ENCODE results near the gene HHIPL1. TPM values are rescaled to one million over a fixed set of nuclear protein-coding genes. Genes with fewer than 3 reads are reported as not detected.
"Not testable (repeated sequence)": the region's sequence is repeated elsewhere in the genome, so short reads cannot be mapped to it uniquely, and the experiment has no call there.

The HHIPL1 gene
- total RNA-seq, 1 donor from 2014 or later, result 11.9 TPM

DNA sequence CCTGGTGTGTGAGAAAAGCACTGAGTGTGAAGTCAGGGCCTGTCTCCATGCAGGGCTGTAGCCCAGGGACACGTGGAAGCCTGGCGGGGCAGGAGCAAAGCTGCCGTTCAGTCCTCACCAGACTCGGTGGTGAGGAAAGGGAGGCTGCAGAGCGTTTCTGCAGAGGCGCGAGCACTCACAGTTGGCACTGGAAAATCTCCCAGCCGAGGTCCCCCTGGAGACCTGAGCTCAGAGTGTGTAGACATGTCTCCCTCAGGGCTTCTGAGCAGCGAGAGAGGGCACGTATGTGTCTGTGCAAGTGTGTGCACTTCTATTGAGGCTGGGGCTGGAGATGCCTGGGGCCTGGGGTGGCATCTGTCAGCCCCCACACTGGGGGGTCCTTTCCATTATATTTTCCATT is 11.0 kb upstream of the HHIPL1 start:
- intact Hi-C loops (cut with DNase I), result no loop called here
- H3K4me3 ChIP-seq, result no peak overlapping the region
- H3K27me3 ChIP-seq, result no peaks in the 10 kb centered on the region
- H3K9me3 ChIP-seq, result no peaks in the 10 kb centered on the region
- no peaks in the 10 kb centered on the region for H3K4me1 ChIP-seq
- H3K36me3 ChIP-seq, result no peaks in the 10 kb centered on the region
- no peak for TF ChIP-seq CTCF (IDR thresholded peaks at IDR 0.05)
- DNase-seq (ENCODE audit: low spot score in 2 of 2), result no peak
- H3K27ac ChIP-seq, result no peak overlapping the region

GRCh38 chr14:99634443-99634842 is 10.5 kb upstream of the HHIPL1 start:
- intact Hi-C loops (cut with DNase I), result no loop called here
- TF ChIP-seq CTCF (IDR thresholded peaks at IDR 0.05), result no peak
- H3K9me3 ChIP-seq, result no peaks in the 10 kb centered on the region
- H3K36me3 ChIP-seq, result no peaks in the 10 kb centered on the region
- H3K4me1 ChIP-seq, result no peaks in the 10 kb centered on the region
- no peak overlapping the region for H3K4me3 ChIP-seq
- no peak for DNase-seq (ENCODE audit: low spot score in 2 of 2)
- H3K27me3 ChIP-seq, result no peaks in the 10 kb centered on the region
- H3K27ac ChIP-seq, result no peak overlapping the region

DNA sequence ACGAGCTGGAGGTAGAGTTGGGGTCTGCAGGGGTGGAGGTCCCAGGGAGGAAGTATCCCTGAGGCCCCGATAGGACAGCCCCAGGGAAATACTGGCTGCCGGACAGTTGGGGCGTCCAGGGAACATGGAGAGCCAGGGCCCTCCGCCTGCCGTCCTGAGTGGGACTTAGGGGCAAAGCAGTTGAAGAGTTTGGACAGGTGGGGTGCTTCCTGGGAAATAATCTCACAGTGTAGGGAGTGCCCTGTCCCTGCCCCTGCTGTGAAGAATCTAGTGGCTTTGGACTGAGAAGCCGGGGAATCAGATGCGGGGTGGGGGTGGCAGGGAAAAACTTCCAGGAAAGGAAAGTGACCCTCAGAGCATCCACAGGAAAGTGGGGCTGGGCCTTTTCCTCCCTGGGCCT is 9.8 kb upstream of the HHIPL1 start:
- Histone ChIP-seq H3K27me3 (no peaks in the 10 kb centered on the region), H3K4me3 (no peak overlapping the region), H3K9me3 (no peaks in the 10 kb centered on the region), H3K4me1 (no peaks in the 10 kb centered on the region), H3K27ac (no peak overlapping the region), H3K36me3 (no peaks in the 10 kb centered on the region)
- intact Hi-C loops (cut with DNase I), result no loop called here
- TF ChIP-seq CTCF (IDR thresholded peaks at IDR 0.05), result no peak
- DNase-seq (ENCODE audit: low spot score in 2 of 2), result no peak

- H3K27ac ChIP-seq, result no peak overlapping the region
- intact Hi-C loops (cut with DNase I), result no loop called here
- no peaks in the 10 kb centered on the region for H3K9me3 ChIP-seq
- H3K27me3 ChIP-seq, result no peaks in the 10 kb centered on the region
- no peak for DNase-seq (ENCODE audit: low spot score in 2 of 2)
- no peaks in the 10 kb centered on the region for H3K4me1 ChIP-seq
- no peak for TF ChIP-seq CTCF (IDR thresholded peaks at IDR 0.05)
- H3K4me3 ChIP-seq, result no peak overlapping the region
- no peaks in the 10 kb centered on the region for H3K36me3 ChIP-seq
Observed at GRCh38 chr14:99636487-99636886, 8.4 kb upstream of the HHIPL1 start.

- no peak for DNase-seq (ENCODE audit: low spot score in 2 of 2)
- no peak for TF ChIP-seq CTCF (IDR thresholded peaks at IDR 0.05)
- Histone ChIP-seq H3K4me3 (no peak overlapping the region), H3K9me3 (no peaks in the 10 kb centered on the region), H3K27me3 (no peaks in the 10 kb centered on the region), H3K36me3 (no peaks in the 10 kb centered on the region), H3K27ac (no peak overlapping the region), H3K4me1 (no peaks in the 10 kb centered on the region)
- intact Hi-C loops (cut with DNase I), result no loop called here
Observed at GRCh38 chr14:99637624-99638023, 7.3 kb upstream of the HHIPL1 start.

DNA sequence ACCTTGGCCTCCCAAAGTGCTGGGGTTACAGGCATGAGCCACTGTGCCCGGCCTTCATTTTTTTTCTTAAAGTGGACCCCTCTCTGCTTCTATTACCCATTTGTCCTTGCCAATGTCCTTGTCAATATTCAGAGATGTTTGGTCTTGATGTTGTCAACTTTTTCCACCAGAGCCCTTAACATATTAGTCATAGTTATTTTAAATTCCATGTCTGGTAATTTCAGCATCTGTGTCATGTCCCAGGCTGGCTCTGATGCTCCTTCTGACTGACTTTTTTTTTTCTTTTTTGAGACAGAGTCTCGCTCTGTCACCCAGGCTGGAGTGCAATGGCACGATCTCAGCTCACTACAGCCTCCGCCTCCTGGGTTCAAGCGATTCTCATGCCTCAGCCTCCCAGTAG is 2.2 kb upstream of the HHIPL1 start:
- H3K27me3 ChIP-seq; DNase-seq (ENCODE audit: low spot score in 2 of 2); H3K4me3 ChIP-seq; H3K4me1 ChIP-seq; H3K9me3 ChIP-seq; H3K36me3 ChIP-seq; H3K27ac ChIP-seq; intact Hi-C loops (cut with DNase I): not testable (repeated sequence)

All from ascending aorta (tissue), 2 donors.